Left hindlimb (tissue), 1 donor: Measurements from ENCODE around the gene CFAP58.

ENCODE experiments used
- DNase-seq: peaks from one replicate; pipeline ENCODE4 v3.0.0-alpha.2; 2018

Gene CFAP58

GRCh38 chr10:104337521-104337984 is 16.1 kb upstream of the CFAP58 start:
- DNase-seq, result no peak

DNA sequence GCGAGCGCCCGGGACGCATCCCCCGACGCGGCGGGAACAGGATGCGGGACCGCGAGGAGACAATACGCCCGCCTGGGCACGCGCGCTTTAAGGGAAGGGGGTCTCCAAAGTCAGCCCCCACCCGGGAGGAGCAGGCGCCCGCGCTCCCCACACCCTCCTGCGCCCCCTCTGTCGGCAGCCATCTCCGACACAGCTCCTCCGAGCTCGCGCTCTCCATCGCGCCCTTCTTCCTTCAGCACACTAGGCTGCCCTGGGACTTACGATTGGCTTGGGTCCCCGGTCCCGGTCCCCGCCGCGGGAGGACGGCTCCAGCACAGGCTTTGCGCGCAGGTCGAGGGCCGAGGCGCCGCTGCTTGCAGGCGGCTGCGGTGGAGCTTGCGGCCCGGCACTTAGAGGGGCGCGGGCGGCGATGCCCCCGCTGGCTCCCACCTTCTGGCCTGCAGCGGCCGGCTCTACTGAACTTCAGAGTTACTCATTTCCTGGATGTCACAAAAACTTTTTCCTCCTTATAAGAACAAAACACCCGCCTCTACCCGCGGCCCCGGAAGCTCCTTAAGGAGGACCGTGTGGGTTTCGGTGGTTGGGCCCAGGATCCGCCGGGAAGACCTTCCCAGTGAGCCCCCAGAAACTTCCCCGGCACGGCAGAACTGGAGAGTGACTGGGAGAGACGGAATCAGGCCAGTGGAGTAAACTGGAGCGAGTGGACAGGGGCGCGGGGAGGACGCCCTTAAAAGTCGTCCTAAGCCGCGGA is 15.5 kb upstream of the CFAP58 start, which contains the start of gene ITPRIP:
ITPRIP (minus strand) TSS at position 481 of the 751 bp plus-strand sequence. CDS start 22,414 bp downstream, outside the sequence.
- peak; percentile 89 for DNase-seq

GRCh38 chr10:104339469-104340110 is 14.0 kb upstream of the CFAP58 start:
- DNase-seq, result peak; percentile 68

DNA sequence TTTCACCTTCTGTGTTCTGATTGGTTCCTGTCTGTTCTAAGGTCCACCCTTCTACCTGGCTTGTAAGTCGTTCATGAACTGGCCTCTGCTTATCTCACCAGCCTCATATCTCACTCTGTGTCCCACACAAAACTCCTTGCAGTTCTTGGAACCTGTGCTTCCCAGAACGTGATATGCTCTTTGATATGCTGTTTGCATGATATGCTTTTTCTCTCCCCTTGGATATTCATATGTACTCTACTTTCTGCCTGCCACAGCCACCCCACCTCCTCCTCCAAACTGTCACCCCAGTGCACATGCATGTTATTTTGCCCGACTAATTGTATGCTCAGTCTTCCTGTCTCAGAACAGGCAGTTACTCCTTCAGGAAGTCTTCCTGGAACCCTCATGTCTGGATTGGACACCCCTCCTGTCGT is 13.5 kb upstream of the CFAP58 start:
- DNase-seq, result no peak

- no peak for DNase-seq
Observed at GRCh38 chr10:104340641-104341040, 13.0 kb upstream of the CFAP58 start.

DNA sequence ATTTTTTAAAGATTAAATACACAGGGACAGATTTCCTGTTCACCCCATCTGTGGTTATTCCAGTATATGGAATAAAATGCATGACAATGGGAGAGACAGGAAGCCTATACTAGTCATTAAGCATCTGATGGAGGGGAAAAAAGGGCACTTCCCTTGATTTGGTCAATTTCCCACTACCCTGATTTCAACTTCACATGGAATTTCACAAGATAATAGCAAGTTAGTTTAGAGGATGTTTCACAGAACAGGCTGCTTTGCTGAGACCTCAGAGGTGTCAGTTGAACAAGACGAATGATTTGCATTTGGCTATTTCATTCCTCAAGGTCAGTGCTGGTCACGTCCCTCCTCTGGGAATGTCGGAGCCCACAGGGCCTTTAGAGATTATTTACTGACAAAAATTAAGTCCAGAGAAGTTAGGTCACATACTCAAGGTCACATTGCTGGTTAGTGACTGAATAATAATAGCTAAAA is 10.7 kb upstream of the CFAP58 start:
- no peak for DNase-seq

DNA sequence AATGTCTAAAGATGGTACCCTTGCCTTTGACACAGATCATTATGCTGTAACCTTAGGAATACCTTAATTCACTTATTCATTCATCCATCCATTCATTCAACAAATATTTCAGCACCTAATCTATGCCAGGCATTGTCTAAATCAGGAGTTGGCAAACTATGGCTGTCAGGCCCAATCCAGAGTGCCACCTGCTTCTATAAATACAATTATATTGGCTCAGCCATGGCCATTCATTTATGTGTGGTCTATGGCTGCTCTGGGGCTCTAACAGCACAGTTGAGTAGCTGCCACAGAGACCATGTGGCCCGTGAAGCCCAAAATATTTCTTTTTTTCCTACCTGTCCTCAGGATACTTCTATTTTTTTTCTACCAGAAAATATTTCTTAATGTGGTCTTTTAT is 9.4 kb upstream of the CFAP58 start:
- DNase-seq, result no peak

DNA sequence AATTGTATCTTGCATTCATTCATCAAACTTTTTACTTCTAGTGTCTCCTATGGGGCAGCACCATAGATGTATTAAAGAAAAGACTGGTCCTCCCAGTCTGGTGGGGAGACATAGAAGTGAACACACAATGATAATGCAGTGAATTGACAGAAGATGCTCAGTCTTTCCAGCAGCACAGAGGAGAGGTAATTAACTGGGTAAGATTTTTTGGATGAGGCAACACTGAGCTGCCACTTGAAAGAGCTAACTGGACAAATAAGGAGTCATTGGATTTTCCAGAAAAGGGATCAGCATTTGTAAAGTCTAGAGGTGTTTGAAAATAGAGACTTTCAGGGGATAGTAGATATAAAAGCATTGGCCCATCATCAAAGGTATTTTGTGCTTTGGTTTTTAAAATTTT is 8.1 kb upstream of the CFAP58 start:
- DNase-seq, result no peak

GRCh38 chr10:104345941-104346340 is 7.7 kb upstream of the CFAP58 start:
- no peak for DNase-seq

DNA sequence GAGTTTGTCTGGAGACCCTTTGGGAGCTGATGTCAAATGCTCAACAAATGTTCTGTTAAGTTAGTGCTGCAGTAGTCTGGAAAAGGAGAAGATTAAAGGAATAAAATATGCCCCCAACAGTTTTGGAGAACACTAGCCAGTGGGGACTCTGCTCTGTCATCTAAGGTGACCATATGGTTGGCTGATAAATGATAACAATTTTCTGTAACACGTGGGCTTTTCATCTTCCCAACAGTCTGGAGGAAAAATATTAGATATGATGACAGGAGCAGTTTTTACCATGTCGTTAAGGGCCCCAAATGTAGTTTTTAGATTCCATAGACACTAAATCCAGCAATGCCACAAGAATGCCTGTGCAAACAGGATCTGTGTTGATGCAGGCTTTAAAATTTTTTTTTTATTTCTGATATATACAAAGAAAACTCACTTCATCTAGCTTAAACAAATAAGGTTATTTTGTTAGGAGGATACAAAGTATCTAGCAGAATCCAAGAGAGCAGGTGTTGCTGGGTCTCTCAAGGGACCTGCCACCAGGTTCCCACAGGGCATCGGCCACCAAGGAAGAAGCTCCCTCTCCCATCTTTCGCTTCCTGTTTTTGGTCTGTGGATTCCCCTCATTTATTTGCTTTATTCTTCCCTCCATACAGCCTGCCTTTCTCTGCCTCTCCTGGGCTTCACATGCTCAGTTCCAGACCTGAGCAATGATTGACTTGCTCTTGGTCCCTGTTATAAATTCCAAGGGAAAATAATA is 6.2 kb upstream of the CFAP58 start:
- DNase-seq, result no peak

GRCh38 chr10:104348601-104349000 is 5.0 kb upstream of the CFAP58 start:
- DNase-seq, result no peak

DNA sequence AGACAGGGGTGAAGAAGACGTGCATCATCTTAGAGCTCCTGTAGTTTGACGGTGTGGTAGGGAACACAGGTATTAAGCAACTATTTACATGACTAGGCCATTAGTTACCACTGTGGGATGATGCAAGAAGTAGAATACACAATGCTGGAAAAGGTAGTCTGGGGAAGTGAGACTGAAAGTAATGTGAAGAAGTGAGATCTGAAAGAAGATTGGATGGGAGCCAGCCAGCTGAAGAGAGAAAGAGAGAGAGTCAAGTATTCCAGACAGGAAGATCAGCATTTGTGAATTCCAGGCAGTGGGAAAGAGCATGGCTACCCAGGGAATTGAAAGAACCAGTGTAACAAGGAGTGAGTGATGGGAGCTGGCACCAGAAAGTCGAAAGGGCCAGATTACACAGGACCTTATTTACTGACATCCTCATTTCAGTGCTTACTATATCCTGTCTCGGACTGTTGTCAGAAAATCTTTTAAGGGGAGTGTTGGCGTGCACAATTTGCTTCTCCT is 4.0 kb upstream of the CFAP58 start:
- no peak for DNase-seq

GRCh38 chr10:104350127-104350635 is 3.5 kb upstream of the CFAP58 start:
- DNase-seq, result no peak

DNA sequence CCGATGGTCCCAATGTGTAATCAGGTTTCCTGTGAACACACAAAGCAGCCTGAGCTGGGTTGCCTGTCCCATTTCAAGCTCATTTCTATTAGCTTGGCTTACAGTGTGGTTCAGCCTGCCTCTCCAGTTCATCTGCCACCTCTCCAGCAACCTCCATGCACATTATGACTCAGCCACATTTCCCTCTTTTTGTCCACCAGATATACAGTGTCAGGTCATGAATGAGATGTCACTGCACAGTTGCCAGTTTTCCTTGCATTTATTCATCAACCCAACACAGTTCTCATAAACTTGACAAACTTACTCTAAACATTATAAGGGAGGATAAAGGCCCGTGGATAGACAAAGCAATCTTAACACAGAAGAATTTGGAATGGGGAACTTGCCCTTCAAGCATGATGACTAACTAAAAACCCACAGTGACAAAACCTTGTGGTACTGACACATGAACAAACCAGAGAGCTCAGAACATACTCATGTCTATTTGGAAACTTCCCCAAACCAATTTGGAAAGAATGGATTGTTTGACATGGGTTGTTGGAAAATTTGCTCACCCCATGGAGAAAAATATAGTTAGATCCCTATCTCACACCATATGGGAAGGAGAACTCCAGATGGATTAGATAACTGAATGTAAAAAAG is 2.5 kb upstream of the CFAP58 start:
- no peak for DNase-seq

GRCh38 chr10:104351919-104352318 is 1.7 kb upstream of the CFAP58 start:
- no peak for DNase-seq

DNA sequence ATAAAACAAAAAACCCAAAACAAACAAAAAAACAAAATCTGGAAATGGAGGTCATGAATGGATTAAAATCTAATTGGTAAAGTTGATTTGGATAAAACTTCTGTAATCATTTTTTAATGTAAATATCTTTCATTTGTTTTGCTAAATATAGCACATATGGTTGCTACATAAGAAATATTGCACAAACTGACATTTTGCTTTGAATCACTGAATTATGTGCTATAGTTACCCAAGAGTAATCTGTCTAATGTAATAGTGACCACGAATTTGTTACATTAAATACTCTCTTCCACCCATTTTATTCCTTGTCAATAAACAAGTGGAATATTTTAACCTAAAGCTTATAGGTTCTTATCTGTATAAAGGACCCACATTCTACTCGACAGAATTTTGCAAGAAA is 6.2 kb downstream of the CFAP58 start:
- DNase-seq, result no peak

GRCh38 chr10:104367904-104368303 is 14.3 kb downstream of the CFAP58 start:
- no peak for DNase-seq

- no peak for DNase-seq
Observed at GRCh38 chr10:104368381-104368780, 14.7 kb downstream of the CFAP58 start.

DNA sequence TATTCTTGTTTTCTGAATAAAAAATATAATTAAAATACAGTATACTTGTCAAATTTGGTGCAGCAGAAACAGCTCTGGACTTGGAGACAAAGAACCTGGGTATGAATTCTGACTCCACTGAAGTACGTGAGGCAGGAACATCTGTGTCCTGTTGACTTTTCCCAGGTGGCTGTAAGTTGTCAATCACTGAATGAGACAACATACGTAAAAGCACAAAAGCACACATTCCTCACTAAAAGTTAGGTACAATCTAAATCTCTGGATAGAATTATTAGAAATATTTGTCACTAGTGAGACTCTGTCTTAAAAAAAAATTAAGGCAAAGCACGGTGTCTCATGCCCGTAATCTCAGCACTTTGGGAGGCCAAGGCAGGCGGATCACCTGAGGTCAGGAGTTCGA is 18.1 kb downstream of the CFAP58 start:
- no peak for DNase-seq

- no peak for DNase-seq
Observed at GRCh38 chr10:104374591-104374990, 21.0 kb downstream of the CFAP58 start.

- DNase-seq, result no peak
Observed at GRCh38 chr10:104376784-104377300, 23.2 kb downstream of the CFAP58 start.

GRCh38 chr10:104380336-104380735 is 26.7 kb downstream of the CFAP58 start:
- no peak for DNase-seq
